ENCODE results near the gene SRPX.

SRPX gene

DNA sequence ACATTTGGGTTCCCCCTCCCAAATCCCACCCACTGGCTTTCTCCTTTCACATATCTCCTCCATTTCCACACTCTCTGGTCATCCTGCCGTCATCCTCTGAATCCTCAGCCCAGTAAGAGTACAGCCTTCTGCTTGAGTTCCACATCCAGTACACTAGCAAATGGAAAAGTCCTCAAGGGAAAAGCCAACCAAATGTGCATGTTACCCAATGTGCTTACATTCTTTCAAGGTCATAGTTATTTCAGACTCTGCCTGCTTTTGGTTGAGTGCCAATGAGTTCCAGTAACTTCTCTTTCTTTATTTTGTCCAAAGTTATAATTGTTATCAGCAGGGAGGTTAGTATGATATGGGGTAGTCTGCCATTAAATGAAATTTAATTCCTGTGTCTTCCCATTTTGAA, 78.1 kb downstream of the SRPX start:
- in situ Hi-C loops (cut with MboI; ENCODE audit: low sequenced_read_pairs), result no loop called here

DNA sequence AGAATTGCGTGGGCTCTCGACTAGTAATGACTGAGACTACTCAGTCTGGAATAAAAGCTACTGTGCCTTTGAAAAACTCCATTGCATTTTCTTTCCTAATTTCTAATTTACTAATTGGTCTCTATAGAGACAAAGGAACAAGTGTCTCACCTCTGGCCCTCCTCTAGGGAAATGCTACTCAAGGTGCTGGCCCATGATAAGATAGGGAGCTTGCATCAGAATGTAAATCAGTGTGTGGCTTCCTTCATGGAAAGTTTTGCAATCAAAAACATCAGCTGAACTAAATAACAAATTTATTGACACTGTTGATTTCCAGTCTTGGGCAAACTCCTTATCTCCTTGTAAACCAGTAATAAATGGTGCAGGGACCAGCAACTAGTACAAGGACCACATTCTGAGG, 81.8 kb downstream of the SRPX start:
- in situ Hi-C loops (cut with MboI; ENCODE audit: low sequenced_read_pairs), result no loop called here

DNA sequence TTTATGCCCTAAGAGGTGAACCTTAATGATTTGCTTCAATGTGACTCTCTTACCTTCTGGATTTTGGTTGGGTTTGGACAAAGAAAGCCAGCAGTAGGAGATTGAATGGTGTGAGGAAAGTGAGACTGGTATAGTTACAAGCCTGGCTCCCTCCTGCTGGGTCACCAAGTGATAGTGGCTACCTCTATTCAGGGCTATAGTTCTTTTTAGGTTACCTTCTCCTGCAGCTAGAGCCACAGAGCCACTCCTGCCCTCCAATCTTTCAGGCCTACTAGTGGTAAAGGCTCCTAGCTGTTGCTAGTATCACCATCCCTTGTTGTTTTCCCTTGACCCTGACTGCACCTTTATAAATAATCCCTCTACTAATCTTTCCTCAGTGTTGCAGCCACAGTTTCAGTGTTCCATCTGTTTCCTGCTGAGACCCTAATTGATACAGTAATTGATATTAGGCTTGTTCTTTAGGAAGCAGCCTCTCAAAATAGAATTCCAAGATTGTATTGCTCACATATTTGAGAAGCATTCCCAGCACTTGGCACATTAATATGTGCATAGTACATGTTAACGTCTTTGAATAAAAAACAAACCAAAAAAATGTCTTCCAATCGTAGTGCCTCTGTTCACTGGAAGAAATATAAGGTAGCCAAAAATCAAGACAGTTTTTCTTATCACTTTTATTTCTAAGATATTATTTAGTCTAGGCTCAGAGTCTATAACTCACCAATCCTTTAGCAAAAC, 82.3 kb downstream of the SRPX start:
- in situ Hi-C loops (cut with MboI; ENCODE audit: low sequenced_read_pairs), result no loop called here

DNA sequence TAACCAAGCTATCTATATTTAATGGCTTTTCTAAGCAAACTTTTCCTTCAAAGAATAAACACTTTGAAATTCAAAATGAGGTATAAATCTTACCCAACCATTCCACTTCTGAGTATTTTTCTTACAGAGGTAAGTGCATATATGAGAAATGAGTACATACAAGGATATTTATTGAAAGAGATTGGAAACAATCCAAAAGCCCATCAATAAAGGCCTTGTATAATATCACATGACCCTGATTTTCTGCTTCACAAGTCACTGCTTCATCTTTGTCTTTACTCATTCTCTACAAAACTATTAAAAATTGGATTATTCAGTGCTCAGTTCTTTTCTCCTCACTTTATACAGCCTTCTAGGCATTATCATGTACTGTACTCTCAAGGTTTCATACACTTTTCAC, 91.3 kb downstream of the SRPX start:
- in situ Hi-C loops (cut with MboI; ENCODE audit: low sequenced_read_pairs), result no loop called here

DNA sequence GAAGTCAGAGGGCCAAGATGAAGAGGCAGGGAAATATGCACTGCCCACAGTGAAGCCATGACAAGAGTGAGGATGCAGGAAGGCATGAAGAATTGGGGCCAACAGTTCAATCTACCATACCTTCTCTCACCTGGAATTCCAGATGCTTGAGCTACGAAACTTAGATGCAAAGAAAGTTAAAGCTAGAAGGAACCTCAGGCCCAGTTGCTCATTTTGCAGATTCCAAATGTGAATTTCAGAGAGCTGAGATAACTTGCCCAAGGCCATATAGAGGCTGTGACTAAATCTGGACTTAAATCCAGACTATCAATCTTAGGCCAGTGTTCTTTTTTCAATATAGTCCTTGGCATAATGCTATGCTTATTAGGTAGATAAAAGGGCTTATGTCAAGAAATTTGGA, 92.7 kb downstream of the SRPX start:
- in situ Hi-C loops (cut with MboI; ENCODE audit: low sequenced_read_pairs), result no loop called here

DNA sequence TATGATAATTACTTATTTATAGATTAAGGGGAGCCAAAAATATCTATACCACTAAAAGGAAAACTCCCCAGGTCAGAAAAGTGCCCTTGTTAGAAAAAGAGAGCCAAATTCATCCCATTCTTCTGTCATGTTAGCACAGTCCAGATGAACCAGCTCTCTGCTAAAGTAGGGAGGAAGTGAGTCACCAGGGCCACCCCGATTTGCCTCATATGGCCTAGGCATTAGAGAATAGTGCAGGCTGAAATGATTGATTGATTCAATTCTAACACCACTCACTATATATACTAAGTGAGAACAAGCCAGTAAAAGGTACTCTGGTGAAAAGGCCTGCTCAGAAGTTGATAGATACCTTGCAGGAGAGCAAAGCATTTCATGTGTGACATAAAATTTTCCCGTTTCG, 94.5 kb downstream of the SRPX start:
- in situ Hi-C loops (cut with MboI; ENCODE audit: low sequenced_read_pairs), result no loop called here

DNA sequence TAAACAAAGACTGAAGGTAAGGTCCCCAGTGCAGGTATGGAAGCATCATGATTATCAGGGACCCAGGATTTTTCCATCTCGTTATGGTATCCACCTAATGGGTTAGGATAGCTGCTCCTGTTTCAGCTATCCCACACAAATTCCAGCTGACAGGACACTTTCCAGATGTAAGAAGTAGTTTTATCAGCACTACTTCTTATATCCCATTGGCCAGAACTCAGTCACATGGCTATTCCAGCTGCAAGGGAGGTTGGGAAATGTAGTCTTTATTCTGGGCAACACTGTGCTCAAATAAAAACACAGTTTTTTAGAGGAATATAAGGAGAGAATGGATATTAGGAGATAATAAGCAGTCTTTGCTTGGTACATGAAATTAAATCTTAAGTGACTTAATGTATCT, 96.7 kb downstream of the SRPX start:
- in situ Hi-C loops (cut with MboI; ENCODE audit: low sequenced_read_pairs), result no loop called here

DNA sequence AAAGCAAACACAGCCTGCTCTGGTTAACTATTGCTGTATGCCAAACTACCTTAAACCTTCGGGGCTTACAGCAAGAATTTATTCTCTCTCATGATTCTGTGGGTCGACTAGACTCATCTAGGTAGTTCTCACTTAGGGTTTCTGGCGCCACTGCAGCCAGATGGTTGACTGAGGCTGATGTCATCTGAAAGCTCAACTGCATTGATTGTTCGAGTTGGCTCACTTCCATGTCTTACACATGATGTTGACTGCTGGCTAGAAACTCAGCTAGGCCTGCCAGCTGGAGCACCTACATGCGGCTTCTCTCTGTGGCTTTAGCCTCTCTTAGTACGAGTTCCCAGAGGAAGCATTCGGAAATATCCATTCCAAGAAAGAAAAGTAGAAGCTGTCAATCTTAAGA, 103.2 kb downstream of the SRPX start:
- in situ Hi-C loops (cut with MboI; ENCODE audit: low sequenced_read_pairs), result no loop called here

DNA sequence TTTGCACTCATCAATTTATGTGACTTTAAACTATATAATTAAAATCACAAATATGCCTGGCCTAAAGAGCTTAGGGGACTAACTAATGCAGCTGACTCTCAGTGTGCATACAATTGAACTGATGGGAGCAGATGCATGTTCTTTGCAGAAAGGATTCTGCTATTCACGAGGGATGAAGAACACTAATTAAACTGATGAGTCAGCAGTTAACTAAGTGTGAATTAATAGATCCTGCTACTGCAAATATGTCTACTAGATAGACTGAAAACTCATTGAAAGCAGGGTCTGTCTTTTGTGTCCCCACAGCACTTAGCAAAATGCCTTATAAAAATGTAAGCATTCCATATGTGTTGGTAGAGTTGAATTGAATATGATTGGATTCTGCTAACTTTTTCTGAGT, 104.0 kb downstream of the SRPX start:
- in situ Hi-C loops (cut with MboI; ENCODE audit: low sequenced_read_pairs), result no loop called here

DNA sequence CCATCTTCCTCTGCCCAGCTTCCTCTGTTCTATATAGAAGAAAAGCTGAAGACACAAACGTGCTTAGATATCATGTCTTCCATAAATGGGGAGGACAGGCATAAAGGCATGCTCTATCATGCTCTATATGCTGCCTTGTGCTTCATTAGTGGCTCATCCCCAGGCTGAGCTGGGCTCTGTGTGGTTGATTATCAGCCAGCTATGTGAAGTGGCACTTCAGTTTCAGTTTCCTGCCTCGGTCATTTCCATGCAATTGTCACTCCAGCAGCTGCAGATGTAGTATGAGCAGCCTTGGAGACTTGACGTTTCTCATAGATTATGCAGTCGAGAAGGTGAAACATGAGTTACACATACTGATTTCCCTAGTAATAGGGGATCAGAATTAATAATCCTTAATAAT, 108.1 kb downstream of the SRPX start:
- in situ Hi-C loops (cut with MboI; ENCODE audit: low sequenced_read_pairs), result no loop called here

DNA sequence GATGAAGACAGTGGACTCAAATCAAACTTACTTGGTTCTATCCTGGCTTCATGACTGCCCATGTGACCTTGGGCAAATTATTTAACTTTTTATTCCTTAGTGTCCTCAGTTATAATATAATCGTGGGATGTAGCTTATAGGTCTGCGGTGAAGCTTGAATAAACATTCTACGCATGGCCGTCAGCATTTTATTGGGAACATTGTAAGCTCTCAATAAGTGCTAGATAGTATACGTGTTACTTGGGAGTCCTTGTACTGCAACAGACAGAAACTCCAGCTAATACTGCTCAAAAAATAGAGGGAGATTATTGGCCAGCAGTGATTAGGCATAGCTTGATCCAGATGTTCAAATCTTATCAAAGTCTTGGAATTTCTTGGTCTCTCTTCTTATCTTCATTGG, 109.5 kb downstream of the SRPX start:
- in situ Hi-C loops (cut with MboI; ENCODE audit: low sequenced_read_pairs), result no loop called here

DNA sequence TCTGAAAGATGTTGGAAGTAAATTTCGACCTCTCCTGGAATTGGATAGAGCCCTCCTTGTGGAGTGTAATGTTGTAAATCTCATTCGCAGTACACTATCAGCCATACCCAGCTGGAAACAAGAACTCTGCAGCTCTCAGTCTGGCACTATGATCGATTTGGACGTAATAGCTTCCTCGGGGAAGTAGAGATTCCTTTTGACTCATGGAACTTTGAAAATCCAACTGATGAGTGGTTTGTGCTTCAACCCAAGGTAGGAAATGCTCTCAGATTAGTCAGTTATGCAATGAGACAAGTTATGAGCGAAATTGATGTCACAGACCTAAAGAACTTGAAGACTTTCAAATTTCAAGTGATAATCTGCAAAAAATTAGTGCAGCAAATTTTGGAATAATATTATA, 110.4 kb downstream of the SRPX start:
- in situ Hi-C loops (cut with MboI; ENCODE audit: low sequenced_read_pairs), result no loop called here

DNA sequence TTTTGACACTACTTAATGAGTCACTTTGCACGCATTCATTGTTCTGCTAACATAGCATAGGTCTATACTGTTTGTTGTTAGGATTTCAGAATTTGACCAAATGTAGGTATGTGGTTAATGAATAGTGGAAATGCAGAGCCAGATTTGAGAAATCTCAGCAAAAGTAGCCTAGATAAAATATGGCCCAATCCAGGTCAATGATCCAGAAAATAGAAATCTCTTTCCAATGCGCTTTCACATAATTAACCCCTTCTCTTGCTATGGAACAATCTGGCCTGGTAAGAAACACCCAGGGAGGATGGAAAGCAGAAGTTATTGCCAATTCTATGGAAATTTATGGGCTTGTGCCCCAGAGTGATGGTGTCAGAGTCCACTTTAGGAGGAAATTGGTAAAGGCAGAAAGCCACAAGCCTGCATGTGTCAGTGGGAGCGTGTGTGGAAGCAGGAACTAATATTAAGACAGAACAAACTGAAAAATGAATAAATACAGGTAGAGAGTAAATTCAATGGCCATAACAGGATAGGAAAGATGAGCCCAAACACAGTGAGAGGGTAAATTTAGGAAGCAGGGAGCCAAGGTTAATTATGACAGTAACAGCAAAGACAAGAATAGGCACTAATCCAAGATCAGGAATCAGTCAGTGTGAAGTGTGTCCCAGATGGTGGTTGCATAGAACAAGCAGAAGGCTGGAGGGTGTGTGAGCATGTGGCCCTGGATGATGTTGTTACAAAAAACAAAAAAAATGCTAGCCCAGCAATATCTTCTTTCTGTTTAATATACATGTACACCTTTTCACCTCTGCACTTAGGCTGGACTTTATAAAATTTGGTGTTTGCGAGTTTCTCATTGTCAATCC, 111.4 kb downstream of the SRPX start:
- in situ Hi-C loops (cut with MboI; ENCODE audit: low sequenced_read_pairs), result no loop called here

DNA sequence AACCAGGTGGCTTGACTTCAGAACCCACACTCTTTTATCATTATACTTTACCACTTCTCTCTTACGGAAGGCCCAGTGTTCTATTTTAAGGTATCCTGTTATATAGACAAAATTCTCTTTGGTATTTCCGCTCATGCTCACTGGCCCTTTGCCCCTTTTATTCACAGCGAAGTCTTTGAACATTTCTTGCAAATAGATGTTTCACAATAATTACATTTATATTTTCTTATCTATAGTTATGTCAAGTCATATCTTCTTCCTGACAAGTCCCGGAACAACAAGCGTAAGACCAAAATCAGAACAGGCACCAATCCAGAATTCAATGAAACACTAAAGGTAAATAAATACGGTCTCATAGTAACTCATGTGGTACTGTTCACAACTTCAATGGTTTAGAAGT, 112.3 kb downstream of the SRPX start:
- in situ Hi-C loops (cut with MboI; ENCODE audit: low sequenced_read_pairs), result no loop called here

DNA sequence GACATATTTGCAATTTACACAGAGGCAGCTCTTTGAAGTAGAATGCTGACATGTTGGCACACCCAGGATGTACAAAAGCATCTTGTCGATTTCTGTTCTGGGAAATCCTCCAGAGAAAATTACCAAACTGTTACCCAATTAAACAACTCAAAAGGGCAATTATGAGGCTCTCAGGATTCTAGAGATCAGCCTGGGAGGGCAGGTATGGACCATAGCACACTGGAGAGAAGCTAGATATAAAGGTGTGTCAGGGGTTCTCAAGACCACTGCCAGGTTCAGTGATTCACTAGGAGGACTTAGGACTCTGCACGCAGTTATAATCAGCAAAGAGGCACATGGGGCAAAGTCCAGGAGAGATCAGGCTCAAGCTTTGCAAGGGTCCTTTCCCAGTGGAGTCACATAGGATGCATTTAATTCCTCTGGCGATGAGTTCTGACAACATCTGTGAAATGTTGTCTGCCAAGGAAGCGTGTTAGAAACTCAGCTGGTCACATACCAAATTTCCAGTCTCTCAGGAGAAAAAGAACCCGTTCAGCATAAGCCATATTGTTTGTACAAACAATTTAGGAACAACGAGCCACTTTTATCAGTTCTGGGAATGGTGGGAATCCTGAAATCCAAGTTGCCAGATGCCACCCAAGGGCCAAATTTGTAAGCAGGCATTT, 113.5 kb downstream of the SRPX start:
- in situ Hi-C loops (cut with MboI; ENCODE audit: low sequenced_read_pairs), result no loop called here

DNA sequence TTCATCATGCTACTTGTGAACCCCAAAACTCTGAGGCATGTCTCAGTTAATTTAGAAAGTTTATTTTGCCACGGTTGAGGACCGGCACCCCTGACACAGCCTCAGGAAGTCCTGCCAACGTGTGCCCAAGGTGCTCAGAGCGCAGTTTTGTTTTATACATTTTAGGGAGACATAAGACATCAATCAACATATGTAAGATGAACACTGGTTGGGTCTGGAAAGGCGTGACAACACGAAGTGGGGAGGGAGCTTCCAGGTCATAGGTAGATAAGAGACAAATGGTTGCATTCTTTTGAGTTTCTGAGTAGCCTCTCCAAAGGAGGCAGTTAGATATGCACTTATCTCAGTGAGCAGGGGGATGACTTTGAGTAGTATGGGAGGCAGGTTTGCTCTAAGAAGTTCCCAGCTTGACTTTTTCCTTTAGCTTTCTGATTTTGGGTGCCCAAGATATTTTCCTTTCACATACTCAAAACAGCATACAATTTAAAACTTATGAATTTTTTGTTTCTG, 115.4 kb downstream of the SRPX start:
- in situ Hi-C loops (cut with MboI; ENCODE audit: low sequenced_read_pairs), result no loop called here

DNA sequence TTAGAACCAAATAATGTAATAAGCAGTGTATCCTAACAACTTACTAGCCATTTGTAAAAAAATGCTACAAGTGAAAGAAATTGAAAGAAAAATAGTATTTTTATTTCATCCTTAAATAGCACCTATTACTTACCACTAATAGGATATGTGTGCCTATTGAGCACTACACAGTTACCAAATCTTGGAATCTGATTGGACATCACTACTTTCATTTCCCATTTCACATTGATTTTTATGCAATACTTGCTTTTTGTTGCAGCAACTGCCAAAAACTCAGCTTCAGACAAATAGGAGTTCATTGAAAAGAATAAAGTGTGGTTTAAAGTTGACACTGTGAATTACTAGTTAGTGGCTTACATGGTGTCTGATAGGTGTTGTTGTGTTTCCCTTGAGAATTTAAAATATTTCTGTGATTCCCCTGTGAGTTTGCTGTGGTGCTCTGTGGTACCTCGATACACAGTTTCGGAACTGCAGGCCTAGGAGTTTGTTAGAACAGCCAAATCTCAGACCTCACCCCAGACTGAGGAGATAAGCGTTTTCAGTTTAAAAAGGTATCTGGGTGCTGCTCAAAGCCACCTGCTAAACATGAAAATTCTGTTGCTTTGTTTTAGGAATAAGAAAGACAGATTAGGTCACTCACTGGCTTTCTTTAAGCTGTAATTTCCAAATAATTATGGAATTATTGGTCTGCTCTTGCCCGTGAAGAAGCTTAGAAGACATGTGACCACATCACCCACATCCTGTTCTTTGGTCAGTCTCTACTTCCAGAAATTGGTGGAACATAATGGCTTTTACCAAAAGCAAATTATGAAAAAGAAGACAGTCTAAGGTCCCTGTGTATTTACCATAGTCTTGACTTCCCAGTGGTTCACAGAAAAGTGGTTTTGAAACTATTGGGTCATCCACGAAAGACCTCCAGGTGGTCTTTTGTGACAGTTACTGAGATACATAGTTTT, 116.5 kb downstream of the SRPX start:
- in situ Hi-C loops (cut with MboI; ENCODE audit: low sequenced_read_pairs), result no loop called here

DNA sequence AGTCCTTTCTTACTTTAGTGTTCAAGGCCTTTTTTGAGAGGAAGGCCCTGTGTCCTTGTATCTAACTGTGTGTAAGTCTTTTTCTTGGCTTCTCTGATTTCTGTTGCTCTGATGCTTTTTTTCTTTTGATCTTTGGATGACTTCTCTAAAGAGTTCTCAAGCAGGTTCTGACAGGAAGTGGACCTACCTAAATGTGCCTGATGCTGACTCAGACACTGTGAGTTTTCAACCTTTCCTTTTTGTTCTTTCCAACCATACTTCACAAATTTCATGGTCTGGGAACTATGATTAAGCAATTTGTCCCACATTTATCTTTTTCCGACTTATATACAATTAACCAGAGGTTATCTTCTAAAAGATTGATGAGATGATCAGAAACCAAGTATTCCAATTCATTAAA, 117.8 kb downstream of the SRPX start:
- in situ Hi-C loops (cut with MboI; ENCODE audit: low sequenced_read_pairs), result no loop called here

DNA sequence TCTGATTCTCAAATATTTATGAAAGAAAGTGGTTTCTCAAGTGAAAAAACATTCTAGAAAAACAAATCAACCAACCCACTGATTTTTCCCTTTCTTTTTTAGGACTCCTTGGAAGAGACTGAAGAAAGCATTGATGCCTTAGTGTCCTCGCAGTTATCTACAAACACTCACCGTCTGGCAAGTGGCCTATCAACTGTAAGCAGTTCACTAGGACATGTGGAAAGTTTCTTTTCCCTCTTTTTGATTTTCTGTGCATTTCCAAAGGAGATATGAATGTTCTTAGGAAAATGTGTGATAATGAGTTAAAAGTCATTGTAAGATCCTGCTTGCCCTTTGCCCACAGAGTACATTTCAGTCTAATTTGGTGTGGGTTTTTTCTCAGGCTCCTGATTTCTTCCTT, 118.4 kb downstream of the SRPX start:
- in situ Hi-C loops (cut with MboI; ENCODE audit: low sequenced_read_pairs), result no loop called here

DNA sequence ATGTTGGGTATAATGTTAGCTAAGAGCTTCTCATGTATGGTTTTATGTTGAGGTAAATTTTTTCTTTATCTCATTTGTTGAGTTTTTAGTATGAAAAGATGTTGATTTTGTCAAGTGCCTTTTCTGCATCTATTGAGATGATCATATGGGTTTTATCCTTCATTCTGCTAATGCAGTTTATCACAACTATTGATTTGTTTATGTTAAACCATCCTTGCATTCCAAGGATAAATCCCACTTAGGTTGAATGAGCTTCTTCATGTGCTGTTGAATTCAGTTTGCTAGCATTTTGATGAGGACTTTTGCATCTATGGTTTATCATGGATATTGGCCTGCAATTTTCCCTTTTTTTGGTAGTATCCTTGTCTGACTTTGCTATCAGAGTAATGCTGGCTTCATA, 121.0 kb downstream of the SRPX start:
- in situ Hi-C loops (cut with MboI; ENCODE audit: low sequenced_read_pairs), result no loop called here

Data from HL-60/S4 (cell line).